Stimulated activated CD8-positive, alpha-beta memory T cell treated with anti-CD3 and anti-CD28 coated beads, Interleukin-15, amount 100 ng/mL, for 4 hours (primary cell): ENCODE results near the gene TEDC2.

Experiments used
- DNase-seq, 2 donors: peaks; one replicate each; pipeline ENCODE4 v3.0.0-alpha.2; 2020; ENCODE audit warnings: low read depth in 2 of 2

The TEDC2 gene

DNA sequence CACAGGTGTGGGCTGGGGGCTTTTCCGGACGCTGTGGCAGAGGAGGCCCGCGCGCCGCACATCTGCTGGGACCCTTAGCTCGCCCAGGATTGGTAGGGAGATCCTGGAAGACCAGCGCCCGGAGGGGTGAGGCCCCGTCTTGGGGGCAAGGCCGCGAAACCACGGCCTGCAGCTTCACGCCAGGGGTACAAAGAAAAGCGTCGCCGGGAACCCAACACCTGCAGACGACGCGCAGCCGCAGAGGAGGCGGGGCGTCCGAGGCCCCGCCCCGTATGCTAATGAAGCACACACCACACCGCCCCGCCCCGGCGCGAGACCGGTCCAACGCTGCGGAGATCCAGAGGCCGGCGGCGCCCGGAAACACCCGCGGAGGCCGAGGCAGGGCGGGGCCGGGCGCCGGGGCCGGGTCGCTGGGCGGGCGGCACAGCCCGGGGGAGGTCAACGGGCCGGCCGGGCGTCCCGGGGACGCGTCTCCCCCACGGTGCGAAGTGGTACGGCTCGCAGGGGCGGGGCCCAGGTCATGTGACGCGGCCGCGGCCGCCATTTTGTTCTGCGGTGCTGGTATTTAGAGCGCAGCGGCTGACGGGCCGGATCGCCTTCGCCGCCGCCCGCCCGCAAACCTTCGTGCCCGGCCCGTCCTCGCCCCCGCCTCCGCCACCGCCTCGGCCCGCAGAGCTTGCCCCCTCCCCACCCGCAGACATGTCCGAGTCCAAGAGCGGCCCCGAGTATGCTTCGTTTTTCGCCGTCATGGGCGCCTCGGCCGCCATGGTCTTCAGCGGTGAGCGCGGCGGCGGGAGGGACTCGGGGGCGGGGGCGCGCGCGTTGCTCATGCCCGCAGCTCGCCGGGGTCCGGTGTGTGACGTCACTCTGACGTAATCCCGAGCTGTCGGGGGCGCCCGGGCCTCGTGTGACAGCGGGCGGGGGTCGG, 53.8 kb downstream of the TEDC2 start, which contains the start of gene ATP6V0C:
ATP6V0C (plus strand) TSS at position 548 of the 928 bp plus-strand sequence; CDS start at position 700, 152 bp downstream.
- DNase-seq, result peak; percentile 69 to 81
